Activated T-cell treated with anti-CD3 and anti-CD28 coated beads for 24 hours (primary cell): ENCODE data around the gene RBPJ.

ENCODE experiments used
- DNase-seq: peaks from one replicate; pipeline ENCODE4 v3.0.0-alpha.2; 2020; ENCODE audit warnings: low read depth

The RBPJ gene

DNA sequence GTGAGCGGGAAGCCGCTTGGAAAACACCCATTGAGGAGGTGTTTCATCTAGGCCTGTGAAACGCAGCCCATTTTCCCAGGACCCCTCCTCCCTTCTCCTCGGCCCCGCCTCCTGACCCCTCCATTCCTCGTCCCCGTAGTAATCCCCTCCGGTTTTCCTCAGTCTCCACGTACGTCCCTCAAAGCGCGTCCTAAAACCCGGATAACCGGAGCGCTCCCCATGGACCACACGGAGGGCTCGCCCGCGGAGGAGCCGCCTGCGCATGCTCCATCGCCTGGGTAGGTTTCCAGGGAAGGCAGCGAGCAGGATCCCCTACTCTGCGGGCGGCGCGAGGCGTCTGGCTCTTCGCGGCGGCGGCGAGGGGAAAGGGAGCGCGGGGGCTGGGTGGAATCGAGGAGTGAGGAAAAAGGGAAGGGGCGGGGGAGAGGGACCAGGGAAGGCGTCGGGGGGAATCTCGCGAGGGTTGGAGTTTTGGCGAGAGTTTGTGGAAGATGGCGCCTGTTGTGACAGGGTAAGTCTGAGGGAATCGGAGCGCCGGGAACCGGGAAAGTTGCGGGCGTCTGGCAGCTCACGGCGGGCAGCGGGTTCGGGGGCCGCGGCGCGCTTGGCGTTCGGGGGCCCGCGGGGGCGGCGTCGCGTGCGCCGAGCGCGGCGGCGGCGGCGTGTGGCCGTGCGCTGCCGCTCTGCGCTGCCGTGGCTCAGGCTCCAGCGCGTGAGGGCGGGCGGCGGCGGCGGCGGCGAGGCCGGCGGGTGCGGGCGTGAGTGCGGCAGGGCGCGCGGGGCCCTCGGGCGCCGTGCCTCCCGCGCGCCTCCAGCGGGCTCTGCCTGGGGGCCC, at the start of gene RBPJ:
Gene RBPJ, plus strand, starts transcription at position 477 of the 835 bp plus-strand sequence. Its CDS starts 15 bp downstream, at position 492.
- DNase-seq, result peak; percentile 75

DNA sequence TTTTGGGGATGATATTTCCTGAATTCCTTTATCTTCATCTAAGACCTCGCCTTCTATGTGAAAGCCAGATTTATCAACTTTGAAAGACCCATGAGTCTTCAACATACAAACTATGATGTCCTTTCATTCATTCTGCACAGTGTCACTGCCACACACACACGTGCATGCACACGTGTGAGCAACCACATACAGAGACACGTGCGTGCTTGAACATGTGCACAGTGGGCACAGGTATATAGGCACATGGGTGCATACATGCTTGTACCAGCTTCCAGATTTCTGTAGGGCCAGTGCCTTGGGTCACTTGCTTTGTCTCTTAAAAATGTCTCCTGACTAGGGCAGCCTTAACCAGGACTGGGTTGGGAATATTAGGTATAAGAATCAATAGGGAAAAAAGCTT, 49.1 kb upstream of the RBPJ start:
- DNase-seq, result no peak

DNA sequence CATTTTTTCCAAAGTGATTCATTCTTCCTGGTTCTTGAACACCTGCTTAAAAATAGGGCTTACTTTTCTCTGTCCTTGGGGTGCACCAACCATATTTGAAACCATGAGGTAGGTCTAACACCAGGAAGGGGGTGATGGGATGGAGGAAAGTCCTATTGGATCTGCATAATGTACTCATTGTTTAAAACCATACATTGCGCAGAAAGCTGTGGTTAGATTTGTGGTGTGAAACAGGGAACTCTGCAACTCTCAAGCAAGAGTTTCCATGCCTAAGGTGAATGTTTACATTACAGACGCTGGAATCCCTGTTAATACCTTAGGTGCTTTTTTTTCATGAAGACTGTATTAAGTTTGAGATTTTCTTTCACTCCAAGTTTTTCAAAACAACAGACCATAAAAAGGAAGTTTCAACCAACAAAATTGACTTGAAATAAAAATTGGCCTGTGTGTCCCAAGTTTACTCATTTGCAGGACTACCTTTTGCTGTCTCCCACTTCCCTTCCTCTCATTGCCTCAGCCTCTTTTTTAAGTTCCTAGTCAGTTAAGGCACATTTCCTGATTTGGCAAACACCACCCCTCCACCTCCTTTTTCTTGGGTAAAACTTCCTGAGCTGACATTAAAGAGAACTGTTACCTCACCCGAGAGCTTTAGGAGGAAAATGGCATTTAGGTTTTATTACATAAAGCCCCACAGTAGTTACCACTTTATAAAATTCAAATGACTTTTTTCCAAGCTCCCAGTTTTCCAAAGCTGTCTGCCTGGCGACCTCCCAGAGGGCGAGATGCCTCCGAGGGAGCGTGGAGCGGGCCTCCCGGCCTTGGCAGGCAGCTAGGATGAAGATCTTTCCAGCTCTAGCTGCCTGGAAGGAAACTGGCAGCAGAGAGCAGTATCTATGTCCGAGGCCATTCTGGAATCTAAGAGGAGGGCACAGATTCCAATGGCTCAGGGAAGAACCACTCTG, 47.9 kb upstream of the RBPJ start:
- no peak for DNase-seq

DNA sequence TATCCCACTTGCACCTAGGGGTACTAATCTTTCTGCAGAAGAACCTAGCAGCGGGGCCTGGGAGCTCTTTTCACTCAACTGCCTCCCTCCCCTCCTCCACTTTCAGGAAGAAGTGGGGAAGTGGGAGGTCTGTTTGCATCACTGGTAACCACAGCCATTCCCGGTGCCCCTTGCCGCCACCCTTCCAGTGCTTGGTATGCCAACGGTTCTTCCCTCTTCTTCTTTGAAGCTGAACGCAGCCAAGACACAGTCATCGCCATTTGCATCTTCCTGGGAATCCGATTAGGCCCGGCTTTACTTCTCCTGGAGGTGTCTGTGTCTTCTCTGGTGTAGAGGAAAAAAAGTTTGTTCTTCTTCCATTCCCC, 47.2 kb upstream of the RBPJ start:
- DNase-seq, result no peak

DNA sequence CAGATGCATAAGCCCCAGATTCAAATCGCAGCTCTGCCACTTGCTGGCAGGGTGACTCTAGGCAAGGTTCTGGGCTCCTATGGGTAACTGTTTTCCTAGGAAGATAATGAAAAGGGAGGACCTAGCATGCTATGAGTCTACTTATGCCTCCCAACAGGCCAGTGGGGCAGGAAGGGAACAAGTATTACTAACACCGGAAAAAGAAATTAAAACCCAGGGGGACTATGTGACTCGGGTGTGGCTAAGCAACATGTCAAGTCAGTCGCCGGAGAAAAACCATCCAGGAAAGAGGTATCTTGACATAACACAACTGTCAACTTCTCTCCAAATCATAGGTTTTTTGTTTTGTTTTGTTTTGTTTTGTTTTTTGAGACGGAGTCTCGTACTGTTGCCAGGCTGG, 45.5 kb upstream of the RBPJ start:
- DNase-seq, result no peak

DNA sequence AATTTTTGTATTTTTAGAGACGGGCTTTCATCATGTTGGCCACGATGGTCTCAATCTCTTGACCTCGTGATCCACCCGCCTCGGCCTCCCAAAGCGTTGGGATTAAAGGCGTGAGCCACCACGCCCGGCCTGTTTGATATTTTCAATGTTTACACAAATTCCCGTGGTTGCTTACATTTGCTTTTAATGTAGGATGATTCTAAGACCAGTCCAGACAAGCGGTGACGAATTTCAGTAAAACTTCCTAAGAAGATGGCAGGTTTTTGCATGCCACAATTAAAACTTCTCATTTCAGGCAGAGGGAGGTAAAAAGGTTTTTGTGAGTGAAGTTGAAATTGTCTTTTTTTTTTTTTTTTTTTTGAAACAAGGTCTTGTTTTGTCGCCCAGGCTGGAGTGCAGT, 41.4 kb upstream of the RBPJ start:
- DNase-seq, result no peak

DNA sequence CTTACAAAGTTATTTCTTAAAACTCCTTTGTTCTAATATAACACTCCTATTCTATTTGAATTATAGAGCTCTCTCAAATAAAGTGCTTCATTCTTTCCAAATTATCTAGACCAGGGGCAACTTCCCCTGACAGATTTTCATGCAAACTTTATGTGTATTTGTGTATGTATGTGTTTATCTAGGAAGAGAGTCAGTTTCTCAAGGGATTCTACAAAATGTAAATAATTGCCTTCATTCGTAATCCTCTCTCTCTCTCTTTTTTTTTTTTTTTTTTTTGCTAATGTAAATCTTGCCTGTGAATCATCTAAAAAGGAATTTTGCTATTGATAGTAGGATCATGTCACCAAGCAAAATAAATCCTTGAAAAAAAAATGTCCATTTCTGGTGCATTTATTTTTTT, 38.9 kb upstream of the RBPJ start:
- DNase-seq, result no peak

DNA sequence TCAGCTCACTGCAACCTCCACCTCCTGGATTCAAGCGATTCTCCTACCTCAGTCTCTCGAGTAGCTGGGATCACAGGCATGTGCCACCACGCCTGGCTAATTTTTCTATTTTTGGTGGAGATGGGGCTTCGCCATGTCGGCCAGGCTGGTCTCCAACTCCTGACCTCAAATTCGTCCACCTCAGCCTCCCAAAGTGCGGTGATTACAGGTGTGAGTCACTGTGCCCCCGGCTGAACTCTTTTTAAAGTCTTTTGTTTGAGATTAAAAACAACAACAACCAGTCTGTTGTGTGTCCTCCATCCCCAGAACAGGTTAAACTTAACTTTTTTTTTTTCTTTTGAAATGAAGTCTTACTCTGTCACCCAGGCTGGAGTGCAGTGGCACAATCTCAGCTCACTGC, 36.3 kb upstream of the RBPJ start:
- DNase-seq, result no peak

DNA sequence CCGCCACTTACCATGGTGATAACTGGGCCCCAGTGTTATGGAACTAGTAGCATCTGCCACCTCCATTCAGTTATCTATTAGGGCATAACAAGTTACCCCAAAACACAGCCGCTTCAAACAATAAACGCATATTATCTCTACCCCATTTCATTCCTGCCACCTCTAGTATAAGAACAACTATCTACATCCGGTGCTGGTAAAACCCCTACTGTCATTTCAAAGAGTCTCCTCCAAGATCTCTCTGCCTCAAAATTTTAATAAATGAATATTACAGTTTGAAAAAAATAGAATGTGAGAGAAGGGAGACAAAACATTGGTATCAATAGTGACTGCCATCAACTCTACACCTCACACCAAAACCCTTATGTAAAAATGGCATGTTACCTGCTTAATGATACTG, 35.5 kb upstream of the RBPJ start:
- DNase-seq, result no peak

DNA sequence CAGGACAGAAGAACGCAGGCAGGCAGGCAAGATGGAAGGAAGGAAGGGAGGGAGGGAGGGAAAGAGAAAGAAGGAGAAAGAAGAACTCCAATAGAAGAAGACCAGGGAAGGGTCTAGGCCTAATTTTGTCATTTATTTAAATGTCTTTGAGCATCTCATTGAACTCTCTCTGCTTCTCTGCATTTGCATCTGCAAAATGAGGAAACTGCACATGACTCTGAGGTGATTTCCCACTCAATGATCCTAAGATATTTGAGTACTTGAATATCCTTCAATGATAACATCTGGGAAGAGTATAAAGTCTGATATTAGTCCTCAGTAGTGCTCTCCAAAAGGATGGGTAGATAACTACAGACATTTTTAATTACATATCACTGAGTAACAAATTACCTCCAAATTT, 33.1 kb upstream of the RBPJ start:
- no peak for DNase-seq

DNA sequence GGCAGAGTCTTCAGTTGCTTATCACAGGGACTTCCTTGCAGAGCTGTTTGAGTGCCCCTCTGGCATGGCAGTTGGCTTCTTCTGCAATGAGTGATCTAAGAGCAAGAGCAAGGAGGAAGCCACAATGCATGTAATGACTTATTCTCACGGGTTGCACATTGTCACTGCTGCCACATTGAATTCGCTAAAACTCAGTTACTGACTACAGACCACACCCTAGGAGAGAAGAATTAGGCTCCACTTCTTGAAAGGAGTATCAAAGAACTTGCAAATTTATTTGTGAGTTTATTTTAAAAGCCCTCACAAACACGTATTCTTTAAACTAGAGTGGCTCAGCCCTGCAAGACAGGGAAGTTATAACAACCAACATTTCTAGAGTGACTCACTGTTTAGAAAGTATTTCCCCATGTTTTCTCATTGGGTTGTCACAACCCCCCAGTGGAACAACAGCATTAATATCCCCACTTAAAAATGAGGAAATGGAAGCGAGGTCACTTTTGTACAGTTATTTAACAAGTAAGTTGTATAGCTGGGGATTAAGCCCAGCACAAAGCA, 32.4 kb upstream of the RBPJ start:
- no peak for DNase-seq

DNA sequence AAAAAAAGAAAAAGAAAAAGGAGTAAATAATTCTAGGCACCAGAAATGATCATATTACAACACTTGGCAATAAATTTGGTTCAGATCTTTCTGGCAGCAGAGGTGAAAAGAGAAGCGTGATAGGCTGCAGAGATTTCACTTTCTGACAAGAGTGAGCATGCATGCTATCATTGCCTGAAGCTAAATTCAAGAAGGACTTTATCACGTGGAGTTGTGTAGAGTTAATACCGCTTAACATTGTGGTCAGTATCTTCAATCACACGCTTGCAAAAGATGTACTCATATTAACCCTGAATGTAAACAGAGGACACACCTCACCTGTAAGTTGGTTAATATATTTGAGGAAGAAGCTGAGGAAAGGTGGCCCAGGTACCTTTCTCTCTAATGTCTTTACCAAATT, 31.4 kb upstream of the RBPJ start:
- no peak for DNase-seq

DNA sequence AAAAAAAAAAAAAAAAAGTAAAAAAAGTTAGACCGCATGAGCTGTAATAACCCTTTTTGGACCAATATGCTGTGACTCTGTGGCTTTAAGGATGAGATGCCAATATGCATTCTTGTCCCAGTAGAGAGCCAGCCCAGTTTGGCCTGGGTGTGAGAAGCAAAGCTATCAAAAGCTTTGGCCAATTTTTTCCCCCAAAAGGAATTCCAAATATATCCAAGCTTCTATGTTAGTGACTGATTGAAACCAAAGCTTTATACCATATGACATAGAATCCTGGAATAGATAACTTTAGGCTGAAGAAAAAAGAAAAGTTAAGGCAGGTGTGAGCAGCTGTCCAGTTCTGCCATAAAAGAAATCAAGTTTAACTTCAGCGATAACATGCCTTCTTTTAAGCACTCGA, 30.5 kb upstream of the RBPJ start:
- no peak for DNase-seq

DNA sequence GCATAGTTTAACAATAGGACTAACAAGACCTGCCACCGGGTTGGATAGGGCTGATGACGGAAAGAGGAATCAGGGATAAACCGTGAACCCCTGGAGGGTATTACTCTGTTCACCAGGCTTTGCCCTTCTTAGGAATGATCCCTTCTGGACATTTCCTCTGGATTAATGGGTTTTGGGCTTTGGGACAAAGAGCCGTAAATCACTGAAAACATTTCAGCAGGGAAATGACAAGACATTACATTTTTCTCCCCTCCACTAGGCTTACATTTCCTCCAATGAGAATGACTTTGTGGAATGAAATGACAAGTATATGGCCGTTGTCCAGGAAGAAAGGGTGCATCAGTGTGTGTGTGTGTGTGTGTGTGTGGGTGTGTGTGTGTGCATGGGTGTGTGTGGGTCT, 25.9 kb upstream of the RBPJ start:
- DNase-seq, result no peak

DNA sequence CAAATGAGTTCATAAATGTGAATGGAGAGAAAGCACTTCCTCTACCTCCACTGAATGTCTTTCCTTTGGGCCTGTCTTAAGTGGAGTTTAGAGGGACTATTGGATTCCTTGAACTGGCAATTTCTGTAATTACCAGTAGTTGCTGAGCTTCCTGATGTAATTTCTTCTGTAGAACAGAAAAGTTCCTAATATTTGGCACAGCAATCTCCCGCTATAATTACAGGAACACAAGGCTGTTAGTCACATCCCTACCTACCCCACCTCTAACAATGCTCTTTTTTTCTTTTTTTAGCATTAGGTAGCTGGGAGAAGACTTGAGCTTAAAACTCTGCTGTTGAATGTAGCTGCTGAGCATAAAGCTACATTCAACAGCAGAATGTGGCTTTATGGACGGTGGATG, 24.8 kb upstream of the RBPJ start:
- DNase-seq, result no peak

DNA sequence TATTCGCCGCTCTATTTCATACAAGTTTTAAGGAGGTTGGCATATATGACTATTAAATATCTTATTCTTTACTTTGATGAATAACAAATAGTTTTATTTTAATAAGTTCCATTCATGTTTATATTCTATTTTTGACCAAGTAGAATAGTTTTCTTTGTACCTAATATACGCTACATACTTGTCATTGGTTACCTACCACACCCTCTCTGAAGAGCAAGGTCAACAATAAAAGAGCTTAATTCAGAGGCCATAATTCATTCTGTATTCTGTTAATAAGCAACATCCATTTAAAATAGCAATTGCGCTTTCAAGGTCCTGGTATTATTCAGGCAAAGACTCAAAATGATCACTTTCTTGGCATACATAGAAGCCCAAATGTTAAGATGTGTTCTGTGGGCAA, 24.3 kb upstream of the RBPJ start:
- DNase-seq, result no peak

DNA sequence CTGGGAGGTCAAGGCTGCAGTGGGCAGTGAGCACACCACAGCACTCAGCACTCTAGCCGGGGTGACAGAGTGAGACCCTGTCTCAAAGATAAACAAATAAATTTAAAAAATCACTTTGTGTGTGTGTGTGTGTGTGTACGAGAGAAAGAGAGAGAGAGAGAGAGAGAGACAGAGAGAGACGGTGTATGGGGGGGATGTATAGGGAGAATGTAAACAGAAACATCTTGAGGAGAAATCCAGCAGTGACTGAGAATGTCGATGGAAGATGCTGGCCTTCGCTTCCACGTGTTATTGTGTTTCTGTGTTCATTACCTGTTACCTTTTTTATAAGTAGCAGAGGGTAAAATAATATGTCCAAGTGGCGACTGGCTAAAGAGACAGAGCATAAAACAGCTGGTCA, 23.6 kb upstream of the RBPJ start:
- DNase-seq, result no peak

DNA sequence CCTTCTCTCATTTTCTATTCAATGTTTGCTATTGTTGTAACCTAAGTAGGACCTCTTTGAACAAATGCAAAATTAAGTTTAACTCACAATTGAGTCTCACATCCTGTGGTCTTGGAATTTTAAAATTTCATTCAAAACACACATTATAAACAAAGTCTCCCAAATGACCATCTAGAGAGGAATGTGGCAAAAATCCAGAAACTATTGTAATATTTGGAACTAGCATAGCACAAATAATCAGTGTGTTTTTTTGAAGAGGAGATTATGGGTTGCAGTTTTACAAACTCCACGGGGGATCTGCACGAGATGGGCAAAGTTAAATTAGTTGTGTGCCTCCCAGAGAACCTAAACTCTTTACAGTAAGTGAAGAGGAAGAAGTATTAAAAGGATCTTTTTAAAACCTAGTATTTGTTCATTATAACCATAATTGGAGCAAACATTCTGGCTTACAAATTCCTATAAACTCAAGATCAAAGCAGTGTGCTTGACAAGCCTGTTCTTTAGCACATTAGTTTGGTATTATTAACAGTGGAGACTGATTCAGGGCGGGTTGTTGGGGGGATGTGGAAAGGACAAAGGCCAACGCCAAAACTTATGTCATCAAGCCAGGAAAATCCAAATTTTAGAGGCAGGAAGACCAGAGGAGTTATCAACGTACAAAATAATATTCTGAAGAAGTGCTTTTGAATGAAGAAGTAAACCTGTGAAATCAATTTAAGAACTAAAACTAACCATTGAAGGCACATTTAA, 22.4 kb upstream of the RBPJ start:
- DNase-seq, result no peak

DNA sequence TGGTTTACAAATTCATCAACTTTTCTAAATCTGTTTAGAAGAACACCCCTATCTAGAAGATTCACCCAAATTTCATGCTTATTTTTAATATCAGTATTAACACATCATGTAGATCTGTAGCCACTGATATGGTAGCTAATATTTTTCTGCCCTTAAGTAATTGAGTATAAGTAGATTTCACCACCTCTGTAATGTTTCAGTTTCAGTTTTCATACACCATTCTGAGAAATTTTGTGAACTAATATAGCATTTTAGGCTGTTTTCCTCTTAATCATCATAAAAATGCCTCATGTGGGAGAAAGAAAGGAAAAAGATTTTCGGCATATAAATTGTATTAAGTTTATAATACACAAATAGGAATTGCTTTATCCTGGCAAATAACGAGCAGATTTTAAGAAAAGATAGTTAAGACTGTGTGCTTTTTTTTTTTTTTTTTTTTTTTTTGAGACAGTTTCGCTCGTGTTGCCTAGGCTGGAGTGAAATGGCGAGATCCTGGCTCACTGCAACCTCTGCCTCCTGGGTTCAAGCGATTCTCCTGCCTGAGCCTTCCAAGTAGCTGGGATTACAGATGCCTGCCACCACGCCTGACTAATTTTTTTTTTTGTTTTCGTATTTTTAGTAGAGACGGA, 21.4 kb upstream of the RBPJ start:
- no peak for DNase-seq

DNA sequence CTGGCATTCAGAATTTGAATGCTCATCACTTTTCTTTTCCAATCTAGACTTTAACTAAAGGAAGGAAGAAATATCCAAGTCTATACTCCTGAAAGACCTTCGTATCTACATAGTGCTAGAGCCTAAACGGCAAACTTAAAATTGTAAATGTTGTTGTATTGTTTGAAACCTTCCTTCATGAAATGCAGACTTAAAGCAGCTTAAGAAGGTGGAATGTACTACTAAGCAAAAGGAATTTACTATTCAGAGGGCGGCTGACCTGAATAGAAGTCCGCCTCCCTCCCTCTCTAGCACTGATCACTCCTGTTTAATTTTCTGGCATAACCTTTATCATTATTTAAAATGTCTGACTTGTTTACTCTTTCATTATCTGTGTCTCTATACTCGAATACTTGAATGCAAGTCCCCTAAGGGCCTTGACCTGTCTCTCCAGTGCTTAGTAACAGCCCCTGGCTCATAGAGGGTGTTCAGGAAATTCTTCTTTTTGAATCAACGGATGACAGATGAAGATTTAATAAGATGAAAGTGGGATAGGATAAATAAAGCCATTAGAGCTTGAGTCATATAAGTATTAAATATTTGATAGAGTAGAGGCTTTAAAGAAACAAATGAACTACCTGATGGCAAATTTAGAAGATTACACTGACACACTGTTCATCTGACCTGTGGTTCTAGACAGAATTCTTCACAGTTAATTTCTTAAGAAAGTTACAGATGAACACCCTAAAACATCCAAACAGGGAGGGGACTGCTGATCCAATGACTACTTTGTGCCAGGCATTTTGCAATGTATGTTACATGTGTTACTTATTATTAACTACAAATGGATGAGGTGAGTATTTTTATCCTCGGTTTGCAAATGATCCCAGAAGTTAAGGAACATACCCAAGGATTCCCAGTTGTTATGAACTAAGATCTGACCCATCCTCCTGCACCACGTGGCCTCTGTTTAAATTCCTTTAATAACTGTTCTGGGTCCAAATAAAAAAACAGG, 20.2 kb upstream of the RBPJ start:
- no peak for DNase-seq
